Ramos (cell line): ENCODE results near the gene DGKA.
"Not testable (repeated sequence)": the region's sequence is repeated elsewhere in the genome, so short reads cannot be mapped to it uniquely, and the experiment has no call there.

Source experiments
- in situ Hi-C: fragments of 300-500 bp; cut with MboI; formaldehyde crosslinking; loops from one replicate; pipeline ENCODE4 v1.14.3; 2022; ENCODE audit warnings: low sequenced_read_pairs; ENCODE audit not compliant: unreplicated experiment

DGKA gene

DNA sequence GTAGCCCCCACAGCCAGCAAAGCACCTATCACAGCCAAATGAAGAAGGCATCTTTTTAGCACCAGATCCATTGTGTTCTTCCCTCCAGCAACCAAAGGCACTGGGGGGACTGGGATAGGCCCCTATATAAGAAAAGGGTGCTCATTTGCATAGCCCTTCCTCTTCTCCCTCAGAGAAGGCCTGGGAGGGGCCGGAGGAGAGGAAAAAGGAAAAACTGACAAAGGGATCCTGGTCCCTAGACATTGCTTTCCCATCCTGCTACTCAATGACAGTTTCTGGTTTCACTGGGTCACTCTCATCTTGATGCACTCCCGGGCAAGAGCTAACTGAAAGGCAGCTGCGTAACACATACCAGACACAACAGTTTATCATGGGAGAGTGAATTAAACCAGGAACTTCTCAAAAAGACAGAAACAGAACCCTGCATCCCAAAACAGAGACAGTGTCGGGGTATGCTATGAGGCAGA lies 35.0 kb downstream of the DGKA start, which contains the start of gene PMEL:
TSS of gene PMEL (minus strand) at position 102 of the 467 bp plus-strand sequence. CDS start at position 71, 31 bp downstream.
- in situ Hi-C loops, result no loop called here

- in situ Hi-C loops, result no loop called here
Measured at GRCh38 chr12:55966408-55967281, 35.7 kb downstream of the DGKA start, which contains the start of gene CDK2. CDK2 (plus strand) TSS chr12:55966830; CDS start chr12:55967009, 179 bp downstream.

- in situ Hi-C loops, result no loop called here
Measured at GRCh38 chr12:55969356-55969755, 38.4 kb downstream of the DGKA start.

GRCh38 chr12:55970775-55971174 lies 39.8 kb downstream of the DGKA start:
- in situ Hi-C loops, result no loop called here

DNA sequence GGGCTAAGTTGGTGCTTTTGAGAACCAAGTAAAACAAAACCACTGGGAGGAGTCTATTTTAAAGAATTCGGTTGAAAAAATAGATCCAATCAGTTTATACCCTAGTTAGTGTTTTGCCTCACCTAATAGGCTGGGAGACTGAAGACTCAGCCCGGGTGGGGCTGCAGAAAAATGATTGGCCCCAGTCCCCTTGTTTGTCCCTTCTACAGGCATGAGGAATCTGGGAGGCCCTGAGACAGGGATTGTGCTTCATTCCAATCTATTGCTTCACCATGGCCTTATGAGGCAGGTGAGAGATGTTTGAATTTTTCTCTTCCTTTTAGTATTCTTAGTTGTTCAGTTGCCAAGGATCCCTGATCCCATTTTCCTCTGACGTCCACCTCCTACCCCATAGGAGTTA lies 41.1 kb downstream of the DGKA start:
- in situ Hi-C loops, result no loop called here

- in situ Hi-C loops, result no loop called here
Measured at GRCh38 chr12:55972456-55972855, 41.5 kb downstream of the DGKA start.

DNA sequence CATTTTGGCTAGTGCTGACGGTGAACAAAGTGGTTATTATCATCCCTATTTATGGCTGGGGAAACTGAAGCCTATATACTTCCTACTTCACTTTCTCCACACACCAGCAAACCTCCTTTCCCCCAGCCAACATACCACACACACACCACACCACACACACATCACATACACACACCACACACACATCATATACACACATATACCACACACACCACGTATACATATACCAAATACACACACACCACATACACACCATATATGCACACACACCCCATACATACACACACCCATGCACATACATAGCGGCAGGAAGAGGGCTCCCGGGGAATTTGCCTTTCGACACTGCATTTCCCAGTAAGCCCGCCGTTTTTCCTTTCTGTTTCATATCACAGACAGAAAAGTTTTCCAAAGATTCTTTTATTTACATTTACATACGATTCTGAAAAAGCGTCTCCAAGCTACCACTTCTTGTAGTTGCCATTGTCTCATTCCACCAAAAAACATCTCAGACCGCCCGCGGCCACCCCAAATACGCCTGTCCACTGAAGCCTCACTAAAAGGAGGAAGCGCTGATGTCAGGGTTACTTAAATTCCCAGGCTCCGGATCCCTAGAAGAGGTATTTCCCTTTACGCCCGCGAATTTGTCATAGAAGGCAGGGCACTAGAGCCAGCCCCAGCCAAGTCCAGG lies 42.1 kb downstream of the DGKA start:
- in situ Hi-C loops, result no loop called here

DNA sequence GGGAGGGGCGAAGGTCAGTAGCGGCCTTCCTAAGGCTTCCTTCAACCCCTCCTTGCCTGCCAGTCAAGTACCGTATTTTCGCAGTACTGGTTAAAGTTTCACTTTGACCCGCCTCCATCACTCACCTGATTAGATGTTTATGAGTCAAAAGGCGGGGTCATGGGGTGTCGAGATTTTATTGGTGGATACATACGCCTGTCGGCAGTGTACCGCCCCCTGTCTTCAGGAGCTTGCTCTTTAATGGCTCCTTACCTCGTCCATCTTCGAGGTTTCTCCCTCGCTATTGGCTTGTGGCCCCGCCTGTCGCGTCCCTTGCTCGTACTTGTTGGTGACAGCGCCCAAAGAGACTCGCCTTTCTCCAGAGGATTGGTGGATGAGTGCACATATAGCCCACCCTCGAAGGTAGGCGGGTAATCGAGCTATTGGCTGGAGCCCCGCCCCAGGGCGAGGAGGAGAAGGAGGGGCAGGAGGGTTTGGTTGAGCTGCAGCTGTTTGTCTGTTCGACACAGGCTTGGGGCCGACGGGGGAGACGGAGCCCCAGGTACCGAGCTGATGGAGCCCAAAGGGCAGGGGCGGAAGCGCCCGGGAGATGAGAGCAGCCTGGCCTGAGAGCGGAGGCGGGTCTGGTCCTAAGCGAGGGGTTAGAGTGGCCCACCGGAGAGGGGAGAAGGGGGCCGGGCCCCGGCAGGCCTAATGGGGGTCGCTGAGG lies 42.8 kb downstream of the DGKA start, which contains the start of gene RAB5B:
TSS of gene RAB5B (plus strand) at position 480 of the 709 bp plus-strand sequence. CDS start 12,883 bp downstream, outside the sequence.
- in situ Hi-C loops, result no loop called here

- in situ Hi-C loops, result no loop called here
Measured at GRCh38 chr12:55974308-55974730, 43.4 kb downstream of the DGKA start.

DNA sequence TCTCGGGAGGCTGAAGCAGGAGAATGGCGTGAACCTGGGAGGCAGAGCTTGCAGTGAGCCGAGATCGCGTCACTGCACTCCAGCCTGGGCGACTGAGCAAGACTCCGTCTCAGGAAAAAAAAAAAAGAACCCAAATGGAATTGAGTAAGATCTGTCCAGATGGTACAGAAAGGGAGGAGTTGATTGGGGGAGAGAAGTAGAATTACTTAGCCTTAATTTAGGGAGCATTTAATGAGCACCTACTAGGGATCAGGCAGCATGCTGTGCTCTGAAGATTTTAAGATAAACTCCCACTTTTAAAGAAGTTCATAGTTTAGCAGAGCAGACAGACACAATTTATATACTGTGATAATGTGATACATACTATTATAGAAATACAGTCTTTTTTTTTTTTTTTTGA lies 47.4 kb downstream of the DGKA start:
- in situ Hi-C loops, result no loop called here

GRCh38 chr12:55979069-55979468 lies 48.1 kb downstream of the DGKA start:
- in situ Hi-C loops, result no loop called here

GRCh38 chr12:55981882-55982281 lies 50.9 kb downstream of the DGKA start:
- in situ Hi-C loops, result not testable (repeated sequence)

DNA sequence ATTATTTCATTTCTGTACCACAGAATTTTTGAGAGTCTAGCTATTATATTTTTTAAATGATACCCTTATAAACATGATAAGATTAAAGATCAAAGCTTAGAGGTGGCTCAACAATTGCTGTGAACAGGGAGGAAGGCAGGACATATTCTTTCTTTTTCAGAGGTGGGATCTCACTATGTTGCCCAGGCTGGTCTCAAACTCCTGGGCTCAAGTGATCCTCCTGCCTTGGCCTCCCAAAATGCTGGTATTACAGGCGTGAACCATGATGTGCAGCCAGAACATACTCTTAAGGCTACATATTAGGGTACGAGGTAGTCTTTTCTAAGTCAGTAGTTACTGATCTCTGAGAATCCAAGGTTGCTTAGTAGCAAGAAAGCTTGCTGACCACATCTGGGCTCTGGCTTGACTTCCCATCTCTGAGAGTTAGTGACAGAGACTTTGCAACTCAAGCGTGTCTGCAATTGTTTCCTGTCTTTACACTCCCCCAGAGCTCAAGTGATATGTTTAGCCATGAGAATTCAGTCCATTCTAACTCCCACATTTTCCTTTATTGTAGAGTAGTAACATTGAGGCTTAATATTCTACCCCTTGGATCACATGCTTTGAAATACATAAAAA lies 51.5 kb downstream of the DGKA start:
- in situ Hi-C loops, result no loop called here

- in situ Hi-C loops, result no loop called here
Measured at GRCh38 chr12:55983232-55983842, 52.4 kb downstream of the DGKA start.

DNA sequence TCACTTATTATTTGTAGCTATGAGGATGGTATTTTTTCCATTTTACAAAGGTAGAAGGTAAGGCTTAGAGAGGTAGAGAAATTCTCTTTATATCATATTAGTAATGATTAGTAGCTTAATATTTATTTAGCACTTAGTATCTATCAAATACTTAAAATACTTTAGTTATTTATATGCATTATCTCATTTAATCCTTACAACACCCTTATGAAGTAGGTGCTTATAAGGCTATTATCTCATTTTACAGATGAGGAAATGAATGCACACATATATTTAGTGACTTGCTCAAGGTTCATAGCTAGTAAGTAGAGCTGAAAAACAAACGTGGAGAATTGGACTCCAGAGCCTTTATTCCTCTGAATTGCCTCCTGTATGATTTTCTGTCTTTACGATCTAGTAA lies 53.9 kb downstream of the DGKA start:
- in situ Hi-C loops, result no loop called here

GRCh38 chr12:55985341-55985740 lies 54.4 kb downstream of the DGKA start:
- in situ Hi-C loops, result no loop called here

- in situ Hi-C loops, result not testable (repeated sequence)
Measured at GRCh38 chr12:55985976-55986375, 55.0 kb downstream of the DGKA start.

DNA sequence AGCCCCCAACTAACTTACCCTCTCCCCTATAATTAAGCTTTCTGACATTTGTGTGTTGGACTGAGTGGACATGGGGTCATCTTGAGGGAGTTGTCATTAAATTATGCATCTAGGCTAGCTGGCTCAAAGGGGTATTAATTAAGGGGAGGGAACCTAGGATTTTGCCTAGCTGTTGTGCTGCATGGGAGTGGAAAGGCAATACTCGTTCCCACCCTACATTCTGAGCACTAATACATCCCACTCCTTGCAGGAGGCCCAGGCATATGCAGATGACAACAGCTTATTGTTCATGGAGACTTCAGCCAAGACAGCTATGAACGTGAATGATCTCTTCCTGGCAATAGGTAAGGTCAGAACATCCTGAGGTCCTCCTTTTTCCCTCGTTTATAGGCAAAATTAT lies 60.1 kb downstream of the DGKA start:
- in situ Hi-C loops, result no loop called here

- in situ Hi-C loops, result no loop called here
Measured at GRCh38 chr12:55993230-55993853, 62.4 kb downstream of the DGKA start.
